Measurements from ENCODE around the gene FGL2.
"Not testable (repeated sequence)": the region's sequence is repeated elsewhere in the genome, so short reads cannot be mapped to it uniquely, and the experiment has no call there.

FGL2 gene

GRCh38 chr7:77223261-77223660 is 23.6 kb upstream of the FGL2 start:
- no peak overlapping the region for H3K27ac ChIP-seq
- TF ChIP-seq ZFX (IDR thresholded peaks at IDR 0.05; ENCODE audit: borderline replicate concordance) (no peak), CTCF (IDR thresholded peaks at IDR 0.05) (no peak)

GRCh38 chr7:77222819-77223218 is 23.2 kb upstream of the FGL2 start:
- TF ChIP-seq CTCF (IDR thresholded peaks at IDR 0.05) (no peak), ZFX (IDR thresholded peaks at IDR 0.05; ENCODE audit: borderline replicate concordance) (no peak)
- no peak overlapping the region for H3K27ac ChIP-seq

- no peak for TF ChIP-seq CTCF (IDR thresholded peaks at IDR 0.05)
- no peak overlapping the region for H3K27ac ChIP-seq
Observed at GRCh38 chr7:77222065-77222464, 22.4 kb upstream of the FGL2 start.

- not testable (repeated sequence) for H3K27ac ChIP-seq
Observed at GRCh38 chr7:77219701-77220331, 20.2 kb upstream of the FGL2 start.

- TF ChIP-seq ZFX (IDR thresholded peaks at IDR 0.05; ENCODE audit: borderline replicate concordance) (no peak), CTCF (IDR thresholded peaks at IDR 0.05) (no peak)
Observed at GRCh38 chr7:77217474-77218185, 18.0 kb upstream of the FGL2 start.

GRCh38 chr7:77216181-77216845 is 16.7 kb upstream of the FGL2 start:
- no peak for TF ChIP-seq CTCF (IDR thresholded peaks at IDR 0.05)
- TF ChIP-seq ZFX (IDR thresholded peaks at IDR 0.05; ENCODE audit: borderline replicate concordance), result no peak
- no peak overlapping the region for H3K27ac ChIP-seq

More at GRCh38 chr7:77217474-77218185, 18.0 kb upstream of the FGL2 start:
- H3K27ac ChIP-seq, result no peak overlapping the region

GRCh38 chr7:77209479-77210139 is 10.0 kb upstream of the FGL2 start:
- TF ChIP-seq CTCF (IDR thresholded peaks at IDR 0.05) (no peak), ZFX (IDR thresholded peaks at IDR 0.05; ENCODE audit: borderline replicate concordance) (no peak)
- no peak overlapping the region for H3K27ac ChIP-seq

Measured in 22Rv1 (cell line).